Measurements from ENCODE around the gene MLXIPL.

The MLXIPL gene

GRCh38 chr7:73602721-73603651 lies 21.3 kb downstream of the MLXIPL start:
- Histone ChIP-seq H3K4me3 (ENCODE audit: low read length in 2 of 2) (no peak overlapping the region), H3K9ac (ENCODE audit: low read depth in 1 of 2, low read length in 2 of 2) (no peak overlapping the region), H3K27ac (ENCODE audit: low read depth in 2 of 2, low read length in 2 of 2) (no peak overlapping the region), H3K9me3 (ENCODE audit: control insufficient read depth in 2 of 2, low read length in 2 of 2) (no peaks in the 10 kb centered on the region), H3K4me1 (ENCODE audit: control insufficient read depth in 2 of 2, insufficient read depth in 2 of 2, low read length in 2 of 2) (peaks cover 0 to 4% of the 10 kb centered on the region in 2 donors), H3K36me3 (ENCODE audit: control insufficient read depth in 2 of 2, insufficient read depth in 2 of 2, low read length in 2 of 2) (no peaks in the 10 kb centered on the region), H3K27me3 (ENCODE audit: control insufficient read depth in 2 of 2, insufficient read depth in 2 of 2, low read length in 2 of 2) (peaks cover 5 to 11% of the 10 kb centered on the region in 2 donors)

- H3K36me3 ChIP-seq (ENCODE audit: control insufficient read depth in 2 of 2, insufficient read depth in 2 of 2, low read length in 2 of 2): no peaks in the 10 kb centered on the region
- H3K27me3 ChIP-seq (ENCODE audit: control insufficient read depth in 2 of 2, insufficient read depth in 2 of 2, low read length in 2 of 2): peaks cover 4 to 13% of the 10 kb centered on the region in 2 donors
- no peak overlapping the region for H3K4me3 ChIP-seq (ENCODE audit: low read length in 2 of 2)
- H3K9me3 ChIP-seq (ENCODE audit: control insufficient read depth in 2 of 2, low read length in 2 of 2): no peaks in the 10 kb centered on the region
- H3K9ac ChIP-seq (ENCODE audit: low read depth in 1 of 2, low read length in 2 of 2): no peak overlapping the region
- no peak overlapping the region for H3K27ac ChIP-seq (ENCODE audit: low read depth in 2 of 2, low read length in 2 of 2)
- no peaks in the 10 kb centered on the region for H3K4me1 ChIP-seq (ENCODE audit: control insufficient read depth in 2 of 2, insufficient read depth in 2 of 2, low read length in 2 of 2)
Observed at GRCh38 chr7:73599916-73600315, 24.4 kb downstream of the MLXIPL start.

- H3K27me3 ChIP-seq (ENCODE audit: control insufficient read depth in 2 of 2, insufficient read depth in 2 of 2, low read length in 2 of 2): peaks cover 4 to 13% of the 10 kb centered on the region in 2 donors
- no peaks in the 10 kb centered on the region for H3K4me1 ChIP-seq (ENCODE audit: control insufficient read depth in 2 of 2, insufficient read depth in 2 of 2, low read length in 2 of 2)
- H3K9ac ChIP-seq (ENCODE audit: low read depth in 1 of 2, low read length in 2 of 2): no peak overlapping the region
- no peaks in the 10 kb centered on the region for H3K36me3 ChIP-seq (ENCODE audit: control insufficient read depth in 2 of 2, insufficient read depth in 2 of 2, low read length in 2 of 2)
- H3K27ac ChIP-seq (ENCODE audit: low read depth in 2 of 2, low read length in 2 of 2): no peak overlapping the region
- no peaks in the 10 kb centered on the region for H3K9me3 ChIP-seq (ENCODE audit: control insufficient read depth in 2 of 2, low read length in 2 of 2)
- H3K4me3 ChIP-seq (ENCODE audit: low read length in 2 of 2): no peak overlapping the region
Observed at GRCh38 chr7:73599151-73599882, 25.0 kb downstream of the MLXIPL start.

GRCh38 chr7:73597978-73598782 lies 26.1 kb downstream of the MLXIPL start:
- Histone ChIP-seq H3K4me1 (ENCODE audit: control insufficient read depth in 2 of 2, insufficient read depth in 2 of 2, low read length in 2 of 2) (no peaks in the 10 kb centered on the region), H3K27me3 (ENCODE audit: control insufficient read depth in 2 of 2, insufficient read depth in 2 of 2, low read length in 2 of 2) (peaks cover 4 to 13% of the 10 kb centered on the region in 2 donors)

GRCh38 chr7:73596191-73597065 lies 27.9 kb downstream of the MLXIPL start:
- Histone ChIP-seq H3K9me3 (ENCODE audit: control insufficient read depth in 2 of 2, low read length in 2 of 2) (no peaks in the 10 kb centered on the region), H3K27me3 (ENCODE audit: control insufficient read depth in 2 of 2, insufficient read depth in 2 of 2, low read length in 2 of 2) (peaks cover 0 to 6% of the 10 kb centered on the region in 2 donors), H3K27ac (ENCODE audit: low read depth in 2 of 2, low read length in 2 of 2) (no peak overlapping the region), H3K4me3 (ENCODE audit: low read length in 2 of 2) (no peak overlapping the region), H3K36me3 (ENCODE audit: control insufficient read depth in 2 of 2, insufficient read depth in 2 of 2, low read length in 2 of 2) (no peaks in the 10 kb centered on the region), H3K9ac (ENCODE audit: low read depth in 1 of 2, low read length in 2 of 2) (no peak overlapping the region), H3K4me1 (ENCODE audit: control insufficient read depth in 2 of 2, insufficient read depth in 2 of 2, low read length in 2 of 2) (no peaks in the 10 kb centered on the region)

More at GRCh38 chr7:73597978-73598782, 26.1 kb downstream of the MLXIPL start:
- Histone ChIP-seq H3K27ac (ENCODE audit: low read depth in 2 of 2, low read length in 2 of 2) (no peak overlapping the region), H3K4me3 (ENCODE audit: low read length in 2 of 2) (no peak overlapping the region), H3K36me3 (ENCODE audit: control insufficient read depth in 2 of 2, insufficient read depth in 2 of 2, low read length in 2 of 2) (no peaks in the 10 kb centered on the region), H3K9me3 (ENCODE audit: control insufficient read depth in 2 of 2, low read length in 2 of 2) (no peaks in the 10 kb centered on the region), H3K9ac (ENCODE audit: low read depth in 1 of 2, low read length in 2 of 2) (no peak overlapping the region)

GRCh38 chr7:73595358-73595757 lies 29.0 kb downstream of the MLXIPL start:
- no peaks in the 10 kb centered on the region for H3K36me3 ChIP-seq (ENCODE audit: control insufficient read depth in 2 of 2, insufficient read depth in 2 of 2, low read length in 2 of 2)
- no peak overlapping the region for H3K9ac ChIP-seq (ENCODE audit: low read depth in 1 of 2, low read length in 2 of 2)
- H3K9me3 ChIP-seq (ENCODE audit: control insufficient read depth in 2 of 2, low read length in 2 of 2): no peaks in the 10 kb centered on the region
- H3K4me1 ChIP-seq (ENCODE audit: control insufficient read depth in 2 of 2, insufficient read depth in 2 of 2, low read length in 2 of 2): no peaks in the 10 kb centered on the region
- H3K4me3 ChIP-seq (ENCODE audit: low read length in 2 of 2): no peak overlapping the region
- H3K27ac ChIP-seq (ENCODE audit: low read depth in 2 of 2, low read length in 2 of 2): no peak overlapping the region
- peaks cover 0 to 3% of the 10 kb centered on the region in 2 donors for H3K27me3 ChIP-seq (ENCODE audit: control insufficient read depth in 2 of 2, insufficient read depth in 2 of 2, low read length in 2 of 2)

GRCh38 chr7:73593207-73594045 lies 30.9 kb downstream of the MLXIPL start:
- Histone ChIP-seq H3K27me3 (ENCODE audit: control insufficient read depth in 2 of 2, insufficient read depth in 2 of 2, low read length in 2 of 2) (peaks cover 0 to 3% of the 10 kb centered on the region in 2 donors), H3K9ac (ENCODE audit: low read depth in 1 of 2, low read length in 2 of 2) (no peak overlapping the region), H3K27ac (ENCODE audit: low read depth in 2 of 2, low read length in 2 of 2) (no peak overlapping the region), H3K4me3 (ENCODE audit: low read length in 2 of 2) (no peak overlapping the region), H3K9me3 (ENCODE audit: control insufficient read depth in 2 of 2, low read length in 2 of 2) (no peaks in the 10 kb centered on the region), H3K36me3 (ENCODE audit: control insufficient read depth in 2 of 2, insufficient read depth in 2 of 2, low read length in 2 of 2) (no peaks in the 10 kb centered on the region), H3K4me1 (ENCODE audit: control insufficient read depth in 2 of 2, insufficient read depth in 2 of 2, low read length in 2 of 2) (no peaks in the 10 kb centered on the region)

GRCh38 chr7:73586911-73587310 lies 37.4 kb downstream of the MLXIPL start:
- no peak overlapping the region for H3K9ac ChIP-seq (ENCODE audit: low read depth in 1 of 2, low read length in 2 of 2)
- H3K27me3 ChIP-seq (ENCODE audit: control insufficient read depth in 2 of 2, insufficient read depth in 2 of 2, low read length in 2 of 2): no peaks in the 10 kb centered on the region
- H3K36me3 ChIP-seq (ENCODE audit: control insufficient read depth in 2 of 2, insufficient read depth in 2 of 2, low read length in 2 of 2): no peaks in the 10 kb centered on the region
- H3K4me3 ChIP-seq (ENCODE audit: low read length in 2 of 2): no peak overlapping the region
- H3K4me1 ChIP-seq (ENCODE audit: control insufficient read depth in 2 of 2, insufficient read depth in 2 of 2, low read length in 2 of 2): no peaks in the 10 kb centered on the region
- no peaks in the 10 kb centered on the region for H3K9me3 ChIP-seq (ENCODE audit: control insufficient read depth in 2 of 2, low read length in 2 of 2)
- H3K27ac ChIP-seq (ENCODE audit: low read depth in 2 of 2, low read length in 2 of 2): no peak overlapping the region

Measured in mucosa of rectum (tissue), 2 donors.